HG03103 (cell line): ENCODE results near the gene BARX2.
"Not testable (repeated sequence)": the region's sequence is repeated elsewhere in the genome, so short reads cannot be mapped to it uniquely, and the experiment has no call there.

Experiments
- ATAC-seq: cut with Tn5 transposase; IDR thresholded peaks from one replicate; pipeline ENCODE4 v1.9.1; 2021; ENCODE audit warnings: low read depth; ENCODE audit not compliant: unreplicated experiment

The BARX2 gene, protein sequence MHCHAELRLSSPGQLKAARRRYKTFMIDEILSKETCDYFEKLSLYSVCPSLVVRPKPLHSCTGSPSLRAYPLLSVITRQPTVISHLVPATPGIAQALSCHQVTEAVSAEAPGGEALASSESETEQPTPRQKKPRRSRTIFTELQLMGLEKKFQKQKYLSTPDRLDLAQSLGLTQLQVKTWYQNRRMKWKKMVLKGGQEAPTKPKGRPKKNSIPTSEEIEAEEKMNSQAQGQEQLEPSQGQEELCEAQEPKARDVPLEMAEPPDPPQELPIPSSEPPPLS

DNA sequence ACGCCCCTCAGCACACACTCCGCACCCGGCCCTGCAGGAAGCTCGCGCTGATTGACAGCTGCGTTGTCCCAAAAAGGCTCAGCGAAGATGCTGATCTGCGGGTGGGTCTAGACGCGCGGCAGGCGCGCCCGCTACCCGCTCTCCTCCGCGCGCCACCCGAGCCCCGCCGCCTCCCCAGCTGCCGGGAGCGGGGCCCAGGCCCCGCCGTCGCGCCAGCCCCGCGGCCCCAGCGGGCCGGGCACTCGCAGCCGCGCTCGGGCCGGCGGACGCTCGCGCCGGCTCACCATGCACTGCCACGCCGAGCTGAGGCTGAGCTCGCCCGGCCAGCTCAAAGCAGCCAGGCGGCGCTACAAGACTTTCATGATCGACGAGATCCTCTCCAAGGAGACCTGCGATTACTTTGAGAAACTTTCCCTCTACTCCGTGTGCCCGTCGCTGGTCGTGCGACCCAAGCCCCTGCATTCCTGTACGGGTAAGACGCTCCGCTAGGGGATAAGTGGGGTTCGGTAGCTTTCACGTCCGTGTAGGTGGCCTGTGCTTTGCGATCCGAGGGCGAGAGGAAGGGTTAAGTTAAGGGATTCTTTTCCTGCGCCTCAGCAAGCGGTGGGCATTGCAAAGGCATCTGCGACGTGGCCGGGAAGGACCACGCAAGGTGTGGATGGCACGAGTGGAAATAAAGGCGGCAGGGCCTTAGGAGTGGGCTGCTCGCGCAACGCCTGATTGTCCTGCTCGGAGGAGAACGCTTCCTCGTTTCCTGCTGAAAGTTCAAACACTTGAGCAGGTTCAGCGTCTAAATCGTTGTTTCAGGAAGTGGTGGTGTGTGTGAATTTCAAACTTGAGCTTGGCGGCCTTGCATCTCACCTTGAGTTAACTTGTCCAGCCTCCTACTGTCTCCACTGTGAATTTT is at the start of gene BARX2:
TSS of gene BARX2 (plus strand) at position 98 of the 907 bp plus-strand sequence. CDS start at position 286, 188 bp downstream.
- no peak for ATAC-seq

DNA sequence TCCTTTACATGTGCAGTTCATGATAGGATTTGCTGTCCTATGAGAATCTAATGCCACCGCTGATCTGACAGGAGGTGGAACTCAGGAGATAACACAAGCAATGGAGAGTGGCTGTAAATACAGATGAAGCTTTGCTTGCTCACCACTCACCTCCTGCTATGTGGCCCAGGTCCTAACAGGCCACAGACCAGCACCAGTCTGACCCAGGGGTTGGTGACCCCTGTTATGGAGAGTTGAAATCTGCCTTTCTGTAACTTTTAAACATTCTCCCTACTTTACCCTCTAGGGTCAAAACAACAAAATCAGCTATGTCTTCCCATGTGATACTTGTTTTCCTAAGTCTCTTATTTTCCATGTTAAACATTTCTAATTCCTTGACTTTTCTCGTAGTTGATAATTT is 48.7 kb upstream of the BARX2 start:
- no peak for ATAC-seq

- ATAC-seq = not testable (repeated sequence)
These were observed 47.9 kb upstream of the BARX2 start for GRCh38 chr11:129327708-129328107.

GRCh38 chr11:129328756-129329155 is 46.9 kb upstream of the BARX2 start:
- no peak for ATAC-seq

- ATAC-seq = no peak
These were observed 44.4 kb upstream of the BARX2 start for GRCh38 chr11:129331217-129331616.

DNA sequence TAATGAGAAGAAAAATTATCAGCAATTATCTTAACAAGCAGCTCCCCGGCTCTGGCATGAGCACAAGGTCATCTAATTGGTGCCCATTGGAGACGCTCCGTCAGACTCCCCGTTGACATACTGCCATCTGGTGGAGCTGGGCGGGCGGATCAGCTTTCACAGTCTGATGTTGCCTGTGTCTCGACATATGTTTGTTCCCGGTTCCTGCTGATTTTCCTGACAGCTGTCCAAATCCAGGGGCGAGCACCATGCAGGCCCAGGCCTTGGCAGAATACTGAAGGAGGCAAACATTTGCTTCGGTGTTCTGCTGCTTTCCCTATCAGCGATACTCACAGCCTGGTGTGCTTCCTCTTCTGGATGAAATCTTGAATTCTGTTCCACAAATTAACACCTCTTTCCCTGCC is 43.8 kb upstream of the BARX2 start:
- peak; percentile 88 for ATAC-seq

DNA sequence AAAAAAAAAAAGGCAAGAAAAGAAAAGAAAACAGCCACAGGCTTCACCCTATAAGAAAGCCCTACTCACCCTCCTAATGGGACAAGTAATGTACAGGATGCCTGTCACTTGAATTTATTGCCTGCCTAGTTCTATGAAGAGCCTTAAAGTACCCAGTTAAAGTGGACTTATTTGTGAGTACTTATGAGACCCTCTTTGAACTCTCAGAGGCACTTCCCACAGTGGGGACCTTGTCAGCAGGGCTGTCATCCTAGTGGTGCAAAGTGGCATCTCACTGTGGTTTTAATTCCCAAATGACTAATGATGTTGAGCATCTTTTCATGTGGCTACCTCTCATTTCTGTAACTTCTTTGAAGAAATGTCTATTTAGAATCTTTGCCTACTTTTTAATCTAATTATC is 41.8 kb upstream of the BARX2 start:
- no peak for ATAC-seq

GRCh38 chr11:129344301-129344940 is 31.2 kb upstream of the BARX2 start:
- not testable (repeated sequence) for ATAC-seq

DNA sequence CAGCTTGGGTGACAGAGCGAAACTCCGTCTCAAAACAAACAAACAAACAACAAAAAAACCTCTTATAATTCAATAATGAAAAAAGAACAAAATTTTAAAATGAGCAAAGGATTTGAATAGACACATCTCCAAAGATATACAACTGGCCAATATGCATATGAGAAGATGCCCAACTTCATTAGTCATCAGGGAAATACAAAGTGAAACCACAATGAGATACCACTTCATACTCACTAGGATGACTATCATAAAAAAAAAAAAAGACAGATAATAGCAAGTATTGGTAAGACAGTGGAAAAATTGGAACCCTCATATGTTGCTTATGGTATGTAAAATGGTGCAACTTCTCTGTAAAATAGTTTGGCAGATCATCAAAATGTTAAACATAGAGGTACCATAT is 28.7 kb upstream of the BARX2 start:
- no peak for ATAC-seq

DNA sequence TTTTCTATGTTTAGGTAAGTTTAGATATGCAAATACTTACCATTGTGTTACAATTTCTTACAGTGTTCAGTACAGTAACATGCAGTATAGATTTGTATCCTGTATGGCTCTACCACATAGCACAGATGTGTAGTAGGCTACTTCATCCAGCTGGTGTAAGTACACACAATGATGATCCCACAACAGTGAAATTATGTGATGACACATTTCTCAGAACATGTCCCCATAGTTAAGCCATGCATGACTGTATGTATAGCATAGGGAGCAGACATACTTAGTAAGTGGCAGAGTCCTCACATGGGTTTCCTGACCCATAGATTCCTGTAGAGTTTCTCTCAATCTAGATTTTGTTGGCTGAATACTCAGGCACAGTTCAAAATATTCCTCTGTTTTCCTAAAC is 26.8 kb upstream of the BARX2 start:
- no peak for ATAC-seq

DNA sequence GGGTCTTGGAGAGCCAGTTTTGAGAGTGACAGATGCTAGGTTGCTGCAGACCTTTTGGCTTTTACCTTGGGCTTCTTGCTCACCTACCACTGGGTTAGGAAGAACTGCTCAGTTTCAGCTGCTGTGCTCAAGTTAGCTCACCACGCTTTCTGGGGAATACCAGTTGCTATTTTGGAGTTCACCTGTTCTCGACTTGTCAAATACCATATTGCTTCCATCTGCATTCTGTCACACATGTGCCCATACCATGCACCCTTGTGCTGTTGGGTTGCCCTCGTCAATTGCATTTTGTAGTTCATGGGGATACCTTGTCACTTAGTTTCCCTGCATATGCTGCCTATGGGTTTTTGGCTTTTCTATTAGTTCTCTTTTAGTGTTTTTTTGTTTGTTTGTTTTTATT is 23.0 kb upstream of the BARX2 start:
- ATAC-seq = no peak

GRCh38 chr11:129354691-129355090 is 21.0 kb upstream of the BARX2 start:
- ATAC-seq = no peak

DNA sequence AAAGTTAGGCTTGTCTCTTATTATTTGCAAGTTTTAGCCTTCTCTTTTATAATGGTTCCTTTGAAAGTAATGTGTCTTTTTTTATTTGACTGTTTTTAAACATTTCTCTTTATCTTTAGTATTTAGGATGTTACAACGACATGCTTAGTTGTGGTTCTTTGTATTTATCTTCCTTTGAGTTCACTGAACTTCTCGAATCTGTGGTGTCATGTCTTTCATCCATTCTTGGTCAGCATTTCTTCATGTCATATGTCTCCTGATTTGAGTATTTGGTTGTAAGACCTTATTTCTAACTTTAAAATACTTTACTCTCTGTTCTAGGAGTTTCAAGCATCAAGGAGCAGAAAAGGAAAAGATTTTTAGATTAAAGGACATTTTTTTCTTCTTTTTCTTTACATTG is 15.9 kb upstream of the BARX2 start:
- ATAC-seq = no peak

DNA sequence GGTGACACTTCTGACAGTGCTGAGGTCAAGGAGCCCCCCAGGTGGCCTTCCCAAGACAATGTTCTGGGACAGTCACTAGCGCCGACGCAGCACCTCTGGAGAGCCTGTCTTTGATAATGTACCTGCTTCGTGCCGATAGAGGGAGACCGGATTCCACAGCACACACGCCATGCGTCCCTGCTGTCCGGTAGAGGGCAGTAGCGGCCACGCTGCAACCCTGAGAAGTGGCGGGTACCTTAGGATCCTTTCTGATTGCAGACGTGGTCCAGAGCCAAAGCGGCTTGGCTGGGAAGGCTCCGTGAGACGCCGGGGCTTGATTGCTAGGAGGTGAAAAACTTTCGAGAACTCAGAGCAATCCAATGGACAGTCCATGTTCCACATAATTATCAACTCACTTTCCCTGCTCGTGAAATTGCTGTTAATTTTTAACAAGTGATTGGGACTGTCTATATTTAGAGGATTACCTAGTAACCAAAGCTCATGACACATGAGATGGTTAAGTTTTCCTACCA is 11.4 kb upstream of the BARX2 start:
- peak; percentile 100 for ATAC-seq

DNA sequence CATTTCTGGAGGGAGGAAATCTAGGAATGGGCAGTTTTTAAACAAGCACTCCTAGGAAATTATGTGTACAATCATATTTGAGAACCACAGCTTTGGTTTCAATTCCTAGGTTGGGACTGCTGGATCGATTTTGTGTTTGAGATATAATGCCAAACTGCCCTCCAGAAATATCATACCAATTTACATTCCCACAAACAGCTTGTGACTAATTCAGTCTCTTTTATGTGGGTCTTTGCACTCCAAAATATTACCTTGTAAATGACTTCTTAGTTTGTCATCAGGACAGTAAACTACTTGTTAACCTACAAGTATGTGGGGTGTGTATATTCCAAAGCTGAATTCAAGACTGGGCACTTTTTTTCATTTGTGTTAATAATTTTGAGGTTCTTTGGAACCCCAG is 9.8 kb upstream of the BARX2 start:
- ATAC-seq = no peak

DNA sequence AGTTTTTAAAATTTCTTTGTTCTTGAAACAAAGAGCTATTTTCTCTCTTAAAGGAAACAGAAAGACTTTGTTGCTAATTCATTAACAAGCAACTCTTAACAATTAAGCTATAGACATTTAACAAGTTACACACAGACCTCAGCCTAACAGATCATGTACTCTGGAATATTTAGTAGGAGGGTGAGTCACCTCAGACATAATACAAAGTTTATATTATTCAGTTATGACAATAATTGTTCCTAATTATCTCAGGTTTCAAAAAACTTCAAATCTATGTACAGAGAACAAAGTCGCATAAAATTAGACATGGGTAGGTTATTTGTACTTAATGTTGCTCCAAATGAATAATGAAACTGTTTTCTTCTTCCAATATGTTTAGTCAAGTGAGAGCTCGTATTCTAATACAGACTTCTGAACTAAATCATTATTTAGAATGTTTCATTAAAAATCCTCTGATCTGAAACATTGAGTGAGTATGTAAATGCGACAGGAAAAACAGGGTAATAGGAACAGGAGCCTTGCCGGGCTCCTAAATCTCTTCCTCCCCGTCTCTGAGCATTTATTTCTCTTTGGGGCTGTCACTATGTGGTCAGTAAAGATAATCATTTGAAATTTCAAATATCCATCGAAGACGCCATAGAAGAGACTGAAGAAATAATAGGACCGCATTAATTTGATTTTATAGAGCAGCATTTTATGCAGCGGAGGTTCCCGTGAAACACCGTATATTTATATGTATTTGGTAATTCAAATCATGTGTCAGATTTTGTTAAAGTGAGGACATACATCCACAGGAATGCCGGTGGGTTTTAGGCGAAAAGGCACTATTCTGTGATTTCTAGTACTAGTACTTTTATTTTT is 8.7 kb upstream of the BARX2 start:
- ATAC-seq = no peak

GRCh38 chr11:129368889-129369672 is 6.6 kb upstream of the BARX2 start:
- no peak for ATAC-seq

- ATAC-seq = no peak
These were observed 4.9 kb upstream of the BARX2 start for GRCh38 chr11:129370715-129371114.
